GM21737 (cell line): ENCODE data around the gene FOXO1.

ENCODE experiments used
- ATAC-seq: cut with Tn5 transposase; IDR thresholded peaks from one replicate; pipeline ENCODE4 v1.9.1; 2021; ENCODE audit warnings: mild to moderate bottlenecking, moderate library complexity; ENCODE audit not compliant: unreplicated experiment

Gene FOXO1

GRCh38 chr13:40666933-40667621, 636 bp upstream of the FOXO1 start:
- ATAC-seq: no peak

DNA sequence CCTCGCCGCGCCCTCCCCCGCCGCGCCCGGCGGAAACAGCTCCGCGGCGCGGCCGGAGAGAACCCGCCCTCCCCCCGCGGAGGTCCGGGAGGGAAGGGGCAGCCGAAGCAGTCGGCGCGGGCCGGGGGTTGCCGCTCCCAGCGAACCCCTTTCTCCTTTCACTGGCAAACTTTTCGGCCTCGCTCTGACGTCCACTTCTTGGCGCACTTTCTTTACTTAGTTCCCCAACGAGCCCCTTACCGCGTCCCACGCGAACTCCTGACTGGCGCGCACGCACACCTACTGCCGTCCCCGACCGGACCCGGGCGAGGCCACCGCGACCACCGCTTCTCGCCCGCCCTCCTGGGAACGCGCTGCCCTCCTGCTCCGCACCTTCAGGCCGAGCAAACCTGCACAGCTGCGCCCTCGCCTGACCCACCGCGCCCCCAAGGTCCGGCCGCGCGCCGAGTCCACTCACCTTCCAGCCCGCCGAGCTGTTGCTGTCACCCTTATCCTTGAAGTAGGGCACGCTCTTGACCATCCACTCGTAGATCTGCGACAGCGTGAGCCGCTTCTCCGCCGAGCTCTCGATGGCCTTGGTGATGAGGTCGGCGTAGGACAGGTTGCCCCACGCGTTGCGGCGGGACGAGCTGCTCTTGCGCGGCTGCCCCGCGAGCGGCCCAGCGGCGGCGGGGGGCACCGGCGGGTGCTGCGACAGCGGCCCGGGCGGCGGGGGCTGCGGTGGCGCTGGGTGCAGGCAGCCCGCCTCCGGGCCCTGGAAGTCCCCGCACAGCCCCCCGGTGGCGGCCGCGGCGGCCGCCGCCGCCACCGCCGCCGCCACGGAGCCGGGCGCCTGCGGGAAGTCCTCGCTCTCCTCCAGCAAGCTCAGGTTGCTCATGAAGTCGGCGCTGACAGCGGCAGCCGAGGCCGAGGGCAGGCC, 1.1 kb downstream of the FOXO1 start:
- peak; percentile 4 for ATAC-seq

- ATAC-seq: peak; percentile 18
Observed at GRCh38 chr13:40664350-40665125, 1.9 kb downstream of the FOXO1 start.

DNA sequence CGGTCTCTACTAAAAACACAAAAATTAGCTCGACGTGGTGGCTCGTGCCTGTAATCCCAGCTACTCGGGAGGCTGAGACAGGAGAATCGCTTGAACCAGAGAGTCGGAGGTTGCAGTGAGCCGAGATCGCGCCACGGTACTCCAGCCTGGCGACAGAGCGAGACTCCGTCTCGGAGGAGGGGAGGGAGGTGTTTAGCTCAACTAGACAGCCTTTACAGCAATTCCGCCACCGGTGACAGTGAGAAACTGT, 2.4 kb downstream of the FOXO1 start:
- ATAC-seq: peak; percentile 25

DNA sequence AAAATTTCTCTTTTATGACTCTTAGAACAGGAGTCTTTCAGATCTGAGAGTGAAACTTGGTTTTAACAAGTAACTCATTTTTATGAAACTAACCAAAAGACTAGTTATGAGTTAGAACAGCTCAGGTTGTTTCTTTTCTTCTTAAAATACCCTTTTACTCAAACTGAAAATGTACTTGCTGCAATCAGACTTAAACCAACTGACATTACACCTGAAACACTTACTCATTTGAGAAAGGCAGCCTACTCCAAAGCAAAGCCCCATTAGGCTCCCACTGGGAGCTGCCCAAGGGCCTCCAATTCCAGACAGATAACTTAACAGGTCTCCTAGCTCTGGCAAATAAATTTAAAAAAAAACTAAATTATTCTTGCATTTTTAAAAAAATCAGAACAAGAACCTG, 3.6 kb downstream of the FOXO1 start:
- peak; percentile 27 for ATAC-seq

- no peak for ATAC-seq
Observed at GRCh38 chr13:40661875-40662665, 4.4 kb downstream of the FOXO1 start.

DNA sequence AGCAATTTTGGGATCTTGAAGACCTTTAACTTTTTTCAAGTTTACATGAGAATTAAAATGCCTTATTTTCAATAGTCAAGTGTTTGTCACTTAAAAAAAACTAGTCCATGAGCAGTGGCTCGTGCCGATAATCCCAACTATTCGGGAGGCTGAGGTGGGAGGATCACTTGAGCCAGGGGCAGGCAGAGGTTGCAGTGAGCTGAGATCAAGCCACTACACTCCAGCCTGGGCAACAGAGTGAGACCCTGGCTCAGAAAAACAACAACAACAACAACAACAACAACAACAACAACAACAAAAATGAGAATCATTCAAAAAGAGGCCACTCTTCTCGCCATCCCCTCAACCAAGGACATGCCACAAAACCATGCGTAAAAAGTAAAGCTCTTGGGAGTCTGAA, 5.7 kb downstream of the FOXO1 start:
- no peak for ATAC-seq

DNA sequence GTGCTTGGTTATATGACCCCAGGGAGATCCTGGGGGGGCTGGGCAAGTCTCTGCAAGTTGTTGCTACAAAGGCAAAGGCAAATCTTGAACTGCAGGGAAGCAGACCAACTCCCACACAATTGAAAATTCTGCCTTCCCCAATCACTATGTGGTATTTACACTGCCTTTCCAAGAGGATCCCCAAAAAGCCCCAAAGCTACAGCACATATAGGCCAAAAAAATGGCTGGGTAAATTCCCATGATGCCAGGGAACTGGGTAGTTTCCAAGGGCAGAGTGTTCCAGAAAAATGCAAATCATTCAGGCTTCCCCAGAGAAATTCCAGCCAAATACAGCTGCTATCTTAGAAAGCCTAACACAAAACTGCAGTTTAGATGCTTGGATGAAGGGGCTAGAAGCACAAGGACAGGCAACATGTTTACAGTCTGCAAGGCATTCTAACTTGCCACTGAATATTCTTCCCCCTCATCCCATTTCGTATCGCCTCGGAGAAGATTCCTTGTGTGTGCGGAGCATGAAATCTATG, 6.2 kb downstream of the FOXO1 start:
- no peak for ATAC-seq

DNA sequence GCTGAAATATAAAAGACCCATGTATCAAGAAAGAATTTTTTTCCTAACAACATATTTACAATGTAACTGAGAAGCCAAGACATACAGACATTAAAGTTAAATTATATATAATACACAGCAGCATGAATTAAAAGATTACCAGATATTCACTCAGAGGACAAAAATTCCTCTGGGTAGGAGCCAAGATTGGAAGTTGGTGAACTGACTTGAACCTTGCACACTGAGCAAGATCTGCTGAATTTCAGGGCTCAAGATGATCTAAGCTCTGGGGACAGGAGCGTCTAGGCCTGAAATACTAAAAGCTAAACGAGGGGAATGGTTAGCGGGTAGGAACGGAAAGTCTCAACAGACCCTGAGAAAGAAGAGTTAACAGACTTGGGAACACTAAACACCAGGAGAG, 8.5 kb downstream of the FOXO1 start:
- no peak for ATAC-seq

DNA sequence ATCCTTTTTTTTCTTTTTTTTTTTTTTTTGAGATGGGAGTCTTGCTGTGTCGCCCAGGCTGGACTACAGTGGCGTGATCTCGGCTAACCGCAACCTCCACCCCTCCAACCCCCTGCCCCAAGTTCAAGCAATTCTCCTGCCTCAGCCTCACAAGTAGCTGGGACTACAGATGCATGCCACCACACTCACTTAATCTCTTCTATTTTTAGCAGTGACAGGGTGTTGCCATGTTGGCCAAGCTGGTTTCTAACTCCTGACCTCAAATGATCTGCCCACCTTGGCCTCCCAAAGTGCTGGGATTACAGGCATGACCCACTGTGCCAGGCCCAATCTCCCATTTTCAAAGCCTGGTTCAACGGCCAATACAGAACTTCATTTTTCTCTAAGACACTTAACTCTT, 9.1 kb downstream of the FOXO1 start:
- ATAC-seq: no peak

DNA sequence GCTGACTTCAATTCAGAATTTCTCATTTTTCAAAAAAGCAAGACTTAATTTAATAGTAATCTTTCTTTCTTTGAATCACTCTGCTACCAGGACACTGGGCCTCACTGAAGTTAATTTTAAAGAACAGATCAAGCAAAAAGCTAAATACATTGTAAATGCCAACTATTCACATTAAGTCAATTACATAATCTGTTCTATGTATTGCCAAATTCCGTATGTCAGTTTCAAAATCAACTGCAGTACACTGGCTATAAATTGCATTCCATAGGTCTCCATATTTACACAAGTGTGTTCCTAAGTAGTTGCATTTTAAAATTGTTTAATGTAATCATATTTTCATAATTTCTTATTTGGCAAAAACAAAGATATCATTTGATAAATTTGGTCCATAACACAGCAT, 10.1 kb downstream of the FOXO1 start:
- no peak for ATAC-seq

- no peak for ATAC-seq
Observed at GRCh38 chr13:40653527-40654318, 12.7 kb downstream of the FOXO1 start.

- ATAC-seq: peak; percentile 21
Observed at GRCh38 chr13:40652588-40652940, 13.9 kb downstream of the FOXO1 start.

DNA sequence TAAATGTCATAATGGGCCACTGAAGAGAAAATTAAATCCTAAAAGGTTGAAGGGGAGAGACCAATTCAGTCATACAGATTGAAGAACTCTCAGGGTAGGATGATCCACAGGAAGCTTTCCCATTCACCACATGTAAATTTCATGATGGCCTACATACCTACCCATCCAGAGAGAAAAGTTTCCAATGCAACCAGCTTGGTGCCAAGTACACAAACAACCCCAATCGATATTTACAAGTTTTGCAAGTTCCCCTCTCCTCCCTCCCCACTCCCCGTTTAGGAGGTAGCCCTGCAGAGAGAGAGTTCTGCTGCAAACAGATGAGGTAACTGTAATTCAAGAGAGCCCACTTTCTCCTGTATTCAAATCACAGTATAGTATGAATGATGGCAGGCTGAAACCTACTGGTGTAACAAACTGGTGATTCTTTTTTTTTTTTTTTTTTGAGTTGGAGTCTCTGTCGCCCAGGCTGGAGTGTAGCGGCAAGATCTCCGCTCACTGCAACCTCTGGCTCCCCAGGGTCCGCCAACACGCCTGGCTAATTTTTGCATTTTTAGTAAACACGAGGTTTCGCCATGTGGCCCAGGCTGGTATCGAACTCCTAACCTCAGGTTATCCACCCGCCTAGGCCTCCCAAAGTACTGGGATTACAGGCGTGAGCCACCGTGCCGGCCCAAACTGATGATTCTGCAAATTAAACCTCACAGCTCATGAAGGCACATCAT, 14.4 kb downstream of the FOXO1 start:
- ATAC-seq: peak; percentile 33

DNA sequence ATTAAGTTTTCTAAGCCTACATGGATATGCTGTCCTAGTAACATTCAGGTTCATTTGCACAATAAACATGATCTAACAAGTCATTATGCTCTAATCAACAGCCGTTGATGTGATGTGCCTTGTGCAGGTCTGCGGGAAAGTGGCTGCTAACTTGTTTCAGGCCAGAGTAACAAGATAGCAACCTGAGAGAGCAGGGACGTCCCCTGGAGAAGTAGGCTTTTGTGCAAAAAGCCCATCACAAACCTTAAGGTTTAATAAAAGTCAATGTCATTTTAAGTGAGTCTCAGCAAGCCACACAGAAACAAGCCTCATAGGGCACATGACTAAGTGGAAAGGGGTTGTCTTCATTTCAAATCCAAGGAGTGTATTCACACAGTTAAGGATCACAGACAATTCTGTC, 17.6 kb downstream of the FOXO1 start:
- no peak for ATAC-seq

DNA sequence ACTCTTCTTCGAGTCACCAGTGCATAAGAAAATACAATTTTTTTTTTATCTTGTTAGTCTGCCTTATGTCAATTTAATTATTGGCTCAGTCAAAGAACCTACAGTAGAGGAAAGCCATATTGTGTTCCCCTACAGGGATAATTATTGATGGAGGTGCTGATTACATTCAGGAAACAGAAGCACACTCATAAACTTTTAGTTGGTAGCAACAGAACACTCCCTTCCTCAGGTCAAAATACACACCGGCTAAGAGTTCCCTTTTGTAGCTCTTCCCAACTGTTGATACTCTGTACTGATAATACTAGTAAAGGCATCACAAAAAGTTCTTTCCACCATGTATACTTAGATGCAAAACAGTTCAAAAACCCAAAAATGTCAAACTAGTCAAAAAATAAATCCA, 18.4 kb downstream of the FOXO1 start:
- no peak for ATAC-seq

GRCh38 chr13:40644838-40645604, 21.4 kb downstream of the FOXO1 start:
- no peak for ATAC-seq

DNA sequence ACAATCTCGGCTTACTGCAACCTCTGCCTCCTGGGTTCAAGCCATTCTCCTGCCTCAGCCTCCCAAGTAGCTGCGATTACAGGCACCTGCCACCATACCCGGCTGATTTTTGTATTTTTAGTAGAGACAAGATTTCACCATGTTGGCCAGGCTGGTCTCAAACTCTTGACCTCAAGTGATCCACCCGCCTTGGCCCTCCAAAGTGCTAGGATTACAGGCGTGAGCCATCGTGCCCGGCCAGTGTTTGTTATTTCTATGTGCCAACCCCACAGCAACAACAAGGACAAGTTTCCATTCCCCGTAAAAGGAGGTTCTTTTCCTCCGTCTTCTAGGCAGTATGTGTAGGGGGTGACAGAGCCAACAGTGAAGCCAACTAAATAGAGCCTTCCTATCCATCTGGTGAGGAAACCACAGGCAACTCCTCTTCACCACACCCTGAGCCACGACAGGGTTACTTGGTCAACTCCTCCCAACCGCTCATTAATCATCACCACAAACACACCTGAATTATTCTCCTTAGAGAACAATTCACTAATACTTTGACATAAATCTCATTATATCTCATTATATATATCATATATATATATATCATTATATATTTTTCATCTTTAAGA, 25.5 kb downstream of the FOXO1 start:
- ATAC-seq: no peak
